GM11168 (cell line): ENCODE data around the gene SH2B2.

Source experiments
- in situ Hi-C: fragments of 300-500 bp; cut with MboI; formaldehyde crosslinking; loops from one replicate; pipeline ENCODE4 v1.12.0; 2022; ENCODE audit warnings: low sequenced_read_pairs; ENCODE audit not compliant: unreplicated experiment

Gene SH2B2

GRCh38 chr7:102286237-102287110, at the start of gene SH2B2:
SH2B2 (plus strand) TSS chr7:102286868; CDS start chr7:102300551, 13,683 bp downstream.
- in situ Hi-C loops = no loop called here

DNA sequence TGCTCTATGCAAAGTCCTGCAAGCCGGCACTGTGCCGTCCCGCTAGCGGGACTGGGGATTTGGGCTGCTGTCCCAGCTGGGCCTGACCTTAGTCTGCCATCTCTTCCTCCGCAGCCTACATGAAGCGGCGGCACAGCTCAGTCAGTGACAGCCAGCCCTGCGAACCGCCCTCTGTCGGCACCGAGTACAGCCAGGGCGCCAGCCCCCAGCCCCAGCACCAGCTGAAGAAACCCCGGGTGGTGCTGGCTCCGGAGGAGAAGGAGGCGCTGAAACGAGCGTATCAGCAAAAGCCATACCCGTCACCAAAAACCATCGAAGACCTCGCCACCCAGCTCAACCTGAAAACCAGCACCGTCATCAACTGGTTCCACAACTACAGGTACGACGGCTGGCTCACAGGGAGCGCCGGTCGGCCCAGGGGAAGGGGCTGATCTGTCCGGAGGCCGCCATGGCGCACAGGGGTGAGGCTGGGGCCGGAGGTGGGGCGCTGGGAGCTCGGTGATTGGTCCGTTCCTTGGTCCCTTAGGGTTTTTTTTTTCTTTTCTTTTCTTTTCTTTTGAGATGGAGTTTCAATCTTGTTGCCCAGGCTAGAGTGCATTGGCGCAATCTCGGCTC, 47.4 kb upstream of the SH2B2 start:
- in situ Hi-C loops = loop anchor here (25.0 kb wide), 1 partner anchor 427 kb away; the partner anchor contains the start of gene CUX1

DNA sequence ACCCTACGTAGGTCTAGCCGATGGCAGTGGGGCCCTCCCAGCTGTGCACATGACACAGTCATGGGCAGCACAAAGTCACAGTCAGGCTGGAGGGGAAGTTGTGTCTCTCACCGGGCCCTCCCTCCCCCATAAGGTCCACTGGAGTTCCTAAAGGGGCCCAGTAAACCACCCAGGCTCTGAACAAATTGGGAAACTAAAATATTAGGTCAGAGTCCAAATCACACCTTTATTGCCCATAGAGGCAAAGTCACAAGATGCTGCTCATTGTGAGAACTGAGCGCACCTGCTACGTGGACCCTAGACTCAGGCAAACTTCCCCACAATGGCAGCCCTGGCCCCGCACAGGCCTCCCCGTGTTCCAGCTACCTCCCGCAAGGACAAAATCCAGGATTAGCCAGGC, 45.2 kb upstream of the SH2B2 start:
- in situ Hi-C loops = loop anchor here (10.0 to 25.0 kb wide), 2 partner anchors 429 to 557 kb away; partner anchors contain the start of gene CUX1

GRCh38 chr7:102244601-102245000, 42.1 kb upstream of the SH2B2 start:
- in situ Hi-C loops = loop anchor here (10.0 to 25.0 kb wide), 2 partner anchors 432 to 560 kb away; partner anchors contain the start of gene CUX1

- in situ Hi-C loops = loop anchor here (10.0 to 25.0 kb wide), 2 partner anchors 436 to 563 kb away; partner anchors contain the start of gene CUX1
Observed at GRCh38 chr7:102248081-102248455, 38.6 kb upstream of the SH2B2 start.

GRCh38 chr7:102248456-102249395, 37.9 kb upstream of the SH2B2 start:
- in situ Hi-C loops = loop anchor here (10.0 to 25.0 kb wide), 2 partner anchors 436 to 564 kb away; partner anchors contain the start of gene CUX1

GRCh38 chr7:102251531-102252365, 34.9 kb upstream of the SH2B2 start:
- in situ Hi-C loops = no loop called here

DNA sequence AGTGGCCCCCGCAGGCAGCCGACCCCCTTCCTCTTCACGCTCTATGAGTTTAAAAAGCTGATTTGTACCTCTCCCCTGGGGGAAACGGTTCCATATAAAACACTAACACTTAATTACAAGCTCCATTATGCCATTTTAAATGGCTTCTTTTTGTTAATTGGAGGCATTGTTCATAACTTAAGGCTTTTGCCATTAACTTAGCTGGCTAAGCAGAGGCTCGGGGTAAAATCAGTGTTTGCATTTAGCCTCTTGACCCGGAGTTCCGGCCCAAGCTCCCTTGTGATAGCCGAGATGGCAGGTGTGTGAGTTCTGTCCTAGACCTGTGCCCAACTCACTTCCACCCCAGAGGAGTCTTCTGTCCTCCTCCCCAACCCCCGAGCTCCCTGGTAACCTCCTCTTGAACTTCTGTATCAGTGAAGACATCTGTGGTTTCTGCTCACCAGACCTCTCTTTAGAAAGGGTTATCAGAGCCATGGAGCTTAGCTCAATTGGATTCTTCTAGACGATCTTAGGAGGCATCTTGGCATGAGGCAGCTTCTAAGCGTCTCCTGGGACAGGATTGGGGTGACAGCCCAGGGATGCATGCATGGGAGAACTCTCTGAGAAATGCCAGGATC, 34.2 kb upstream of the SH2B2 start:
- in situ Hi-C loops = no loop called here

GRCh38 chr7:102253066-102253972, 33.3 kb upstream of the SH2B2 start:
- in situ Hi-C loops = no loop called here

DNA sequence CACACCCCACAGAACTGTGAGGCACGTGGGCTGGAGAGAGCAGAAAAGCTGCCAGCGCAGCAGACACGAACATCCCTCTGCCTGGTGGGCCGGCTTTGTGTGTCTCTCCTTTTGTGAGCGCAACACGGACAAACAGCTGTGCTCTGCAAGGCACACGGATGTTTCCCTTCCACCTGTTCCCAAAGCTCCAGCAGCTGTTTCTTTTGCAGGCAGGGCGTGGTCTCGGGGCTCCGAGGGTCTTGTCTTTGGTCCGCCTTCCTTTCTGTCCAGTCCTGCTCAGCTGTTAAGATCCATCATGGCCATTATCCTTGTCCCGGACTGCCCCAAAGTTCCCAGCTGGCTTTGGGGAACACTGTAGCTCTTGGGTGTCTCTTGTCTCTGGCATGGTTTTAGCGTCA, 32.7 kb upstream of the SH2B2 start:
- in situ Hi-C loops = no loop called here

DNA sequence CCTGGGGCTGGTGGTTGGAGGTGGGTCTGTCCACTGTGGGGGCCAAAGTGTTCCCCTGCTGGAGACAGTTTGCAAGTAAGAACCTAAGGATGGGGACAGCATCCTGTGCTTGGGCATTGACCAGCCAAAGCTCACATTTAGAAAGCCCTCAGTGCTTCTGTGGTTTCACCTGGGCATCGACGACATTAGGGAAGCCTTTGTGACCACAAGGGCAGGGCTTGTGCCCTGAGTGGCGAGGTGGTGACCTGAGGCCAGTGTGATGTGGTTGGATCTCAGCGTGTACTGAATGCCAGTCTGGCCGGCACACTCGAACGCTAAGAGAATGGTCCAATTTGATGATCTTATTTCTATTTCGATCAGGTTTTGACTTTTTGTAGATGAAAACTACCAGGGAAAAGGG, 32.1 kb upstream of the SH2B2 start:
- in situ Hi-C loops = no loop called here

DNA sequence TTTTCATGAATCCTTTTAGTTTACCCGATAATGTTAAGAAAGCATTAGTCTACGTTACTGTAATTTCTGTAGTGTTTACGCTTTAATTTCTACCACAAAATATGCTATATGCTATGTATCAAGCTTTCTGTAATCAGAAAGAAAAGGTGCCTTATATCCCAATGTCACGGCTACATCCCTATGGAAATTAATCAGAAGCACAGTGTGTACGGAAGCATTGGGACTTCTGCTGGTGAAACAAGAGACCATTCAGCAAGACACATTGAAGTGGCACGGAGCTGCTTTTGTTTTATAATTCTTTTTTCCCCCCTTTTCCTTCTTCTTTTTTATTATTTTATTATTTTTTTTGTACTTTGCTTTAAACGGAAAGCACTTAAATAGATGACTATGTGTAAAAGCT, 31.2 kb upstream of the SH2B2 start:
- in situ Hi-C loops = no loop called here

- in situ Hi-C loops = no loop called here
Observed at GRCh38 chr7:102255916-102256315, 30.8 kb upstream of the SH2B2 start.

GRCh38 chr7:102258073-102258748, 28.5 kb upstream of the SH2B2 start:
- in situ Hi-C loops = no loop called here

GRCh38 chr7:102258749-102259107, 27.9 kb upstream of the SH2B2 start:
- in situ Hi-C loops = no loop called here

DNA sequence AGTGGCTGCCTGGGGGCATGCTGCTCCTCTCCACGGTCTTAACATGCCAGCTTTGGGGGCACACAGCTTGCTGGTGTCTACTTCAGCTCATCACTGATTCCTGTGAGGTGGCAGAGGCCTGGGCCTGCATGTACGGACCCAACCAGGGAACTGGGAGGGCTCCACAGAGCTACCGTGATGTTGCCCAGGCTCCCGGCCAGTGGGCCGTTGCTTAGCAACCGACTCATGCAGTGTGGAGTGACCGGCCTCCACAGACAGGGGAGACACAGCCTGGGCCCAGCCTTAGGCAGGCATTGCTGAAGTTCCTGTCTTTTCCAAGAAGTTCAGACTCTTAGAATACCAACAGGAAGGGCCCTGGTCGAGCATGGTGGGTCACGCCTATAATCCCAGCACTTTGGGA, 25.8 kb upstream of the SH2B2 start:
- in situ Hi-C loops = no loop called here

DNA sequence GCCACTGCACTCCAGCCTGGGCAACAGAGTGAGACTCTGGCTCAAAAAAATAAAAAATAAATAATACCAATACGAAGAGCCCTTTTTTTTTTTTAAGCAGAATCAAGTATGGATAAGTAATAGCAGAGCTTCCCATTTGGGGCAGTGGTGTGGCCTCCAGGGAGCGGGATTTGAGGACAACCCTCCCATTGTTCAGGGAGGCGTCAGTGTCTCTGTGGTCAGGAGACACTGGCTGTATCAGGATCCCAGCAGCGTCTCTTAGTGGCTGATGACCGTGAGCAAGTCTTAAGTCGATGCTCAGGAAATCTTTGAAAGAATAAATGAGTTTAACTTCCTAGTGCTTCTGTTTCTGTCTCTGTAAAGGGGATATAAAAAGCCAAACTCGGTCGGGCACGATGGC, 25.2 kb upstream of the SH2B2 start:
- in situ Hi-C loops = no loop called here
